Loucy (cell line): ENCODE results near the gene RBP4.

Experiments
- EZH2phosphoT487 ChIP-seq: fragments of 200-600 bp; IDR thresholded peaks from 2 replicates; pipeline ENCODE4 v1.6.1; 2018; ENCODE audit warnings: antibody characterized with exemption, mild to moderate bottlenecking, moderate library complexity, borderline replicate concordance
- TF ChIP-seq, protein P1 (sequence below): fragments of 200-600 bp; sonication (generic); conservative IDR thresholded peaks from 2 replicates; pipeline ENCODE4 v1.5.1; 2014; ENCODE audit warnings: mild to moderate bottlenecking, antibody characterized with exemption, low read length

DNA sequence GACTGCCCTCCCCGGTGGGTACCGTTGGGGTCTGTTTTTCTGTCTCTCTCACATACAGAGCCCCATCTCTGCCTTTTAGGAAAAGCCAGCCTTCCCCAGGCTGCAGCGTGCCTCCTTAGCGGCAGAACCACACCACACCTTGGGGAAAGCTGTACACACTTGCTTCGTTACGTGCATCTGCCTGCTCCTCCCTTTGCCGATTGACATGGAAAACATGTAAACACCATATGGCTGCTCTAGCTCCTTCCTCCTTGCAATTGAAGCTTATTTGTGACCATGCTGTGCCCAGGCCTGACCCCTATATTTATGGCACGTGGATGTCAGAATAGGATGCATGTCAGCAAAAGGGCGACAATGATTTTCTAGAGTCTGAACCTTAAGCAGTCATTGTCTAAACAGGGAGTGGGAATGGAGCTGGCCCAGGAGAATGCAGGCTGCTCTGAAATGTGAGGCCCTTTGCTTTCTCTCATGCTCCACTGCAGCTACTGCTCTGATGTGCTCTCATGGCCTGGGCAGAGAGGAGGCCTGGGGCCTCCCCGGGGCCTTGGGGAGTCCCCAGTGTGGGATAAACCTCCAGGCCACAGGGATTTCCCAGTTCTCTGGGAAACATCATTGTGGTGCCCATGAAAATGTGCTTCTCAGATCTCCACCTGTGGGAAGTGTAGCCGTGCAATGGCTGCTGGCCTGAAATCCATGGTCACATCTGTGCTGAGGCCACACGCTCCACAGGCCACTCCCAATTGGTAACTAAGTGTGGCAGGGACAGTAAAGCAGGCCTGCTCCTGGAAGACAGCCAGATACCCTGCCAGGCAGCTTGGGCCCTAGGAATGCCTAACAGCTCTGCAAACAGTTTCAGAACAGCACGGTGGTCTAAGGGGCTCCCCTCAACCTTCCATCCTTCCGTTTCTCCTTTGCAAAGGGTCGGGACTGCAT is 29.9 kb upstream of the RBP4 start:
- TF ChIP-seq, protein P1, sequence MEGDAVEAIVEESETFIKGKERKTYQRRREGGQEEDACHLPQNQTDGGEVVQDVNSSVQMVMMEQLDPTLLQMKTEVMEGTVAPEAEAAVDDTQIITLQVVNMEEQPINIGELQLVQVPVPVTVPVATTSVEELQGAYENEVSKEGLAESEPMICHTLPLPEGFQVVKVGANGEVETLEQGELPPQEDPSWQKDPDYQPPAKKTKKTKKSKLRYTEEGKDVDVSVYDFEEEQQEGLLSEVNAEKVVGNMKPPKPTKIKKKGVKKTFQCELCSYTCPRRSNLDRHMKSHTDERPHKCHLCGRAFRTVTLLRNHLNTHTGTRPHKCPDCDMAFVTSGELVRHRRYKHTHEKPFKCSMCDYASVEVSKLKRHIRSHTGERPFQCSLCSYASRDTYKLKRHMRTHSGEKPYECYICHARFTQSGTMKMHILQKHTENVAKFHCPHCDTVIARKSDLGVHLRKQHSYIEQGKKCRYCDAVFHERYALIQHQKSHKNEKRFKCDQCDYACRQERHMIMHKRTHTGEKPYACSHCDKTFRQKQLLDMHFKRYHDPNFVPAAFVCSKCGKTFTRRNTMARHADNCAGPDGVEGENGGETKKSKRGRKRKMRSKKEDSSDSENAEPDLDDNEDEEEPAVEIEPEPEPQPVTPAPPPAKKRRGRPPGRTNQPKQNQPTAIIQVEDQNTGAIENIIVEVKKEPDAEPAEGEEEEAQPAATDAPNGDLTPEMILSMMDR: no peak
- TF ChIP-seq EZH2phosphoT487: no peak
